K562 treated with DMSO at 1 percent for 24 hours (cell line): ENCODE results near the gene PPP4R3C. TPM values are rescaled to one million over a fixed set of nuclear protein-coding genes. Genes with fewer than 3 reads are reported as not detected.

Experiments
- total RNA-seq: library from RNA; unstranded; fragments of 300-600 nt; gene quantifications from 2 replicates; pipeline ENCODE4 v1.2.3, GENCODE V29; 2022; ENCODE audit warnings: low read depth; ENCODE audit not compliant: insufficient read depth

PPP4R3C gene
- total RNA-seq, result not detected in 2 replicates

DNA sequence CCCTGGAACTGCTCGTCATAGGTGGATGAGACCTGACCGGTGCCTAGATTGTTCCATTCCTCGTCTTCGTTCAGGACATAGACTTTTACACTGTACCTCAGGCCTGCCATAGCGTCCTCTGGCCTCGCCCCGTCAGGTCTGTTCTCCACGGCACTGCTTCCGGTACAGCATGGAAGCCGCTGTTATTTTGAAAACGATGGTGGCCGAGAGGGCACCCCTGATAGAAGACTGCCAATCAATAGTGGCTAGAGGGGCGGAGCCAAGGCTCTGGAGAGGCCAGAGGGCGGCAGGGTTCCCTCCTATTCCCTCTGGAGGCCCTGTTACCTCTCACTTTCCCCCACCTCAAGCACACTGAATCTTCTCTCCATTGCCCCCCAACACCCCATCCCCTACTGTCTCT, at the start of gene PPP4R3C:
Gene PPP4R3C (minus strand): TSS at position 155 of the 400 bp plus-strand sequence. CDS start 45 bp downstream, at position 110.

Other genes with a start within 250 kb of the PPP4R3C start
- not detected in 2 replicates for gene DCAF8L2, start 127.0 kb upstream of the PPP4R3C start, total RNA-seq